Measurements from ENCODE around the gene S100A7.
A peak's percentile ranks its signal among the peaks of the same experiment; 100 is the strongest.
"Not testable (repeated sequence)": the region's sequence is repeated elsewhere in the genome, so short reads cannot be mapped to it uniquely, and the experiment has no call there.

S100A7 gene

GRCh38 chr1:153431427-153431826 lies 29.0 kb downstream of the S100A7 start:
- no peak for DNase-seq (ENCODE audit: low read depth in 2 of 2, low spot score in 1 of 2)

- DNase-seq (ENCODE audit: low read depth in 2 of 2, low spot score in 1 of 2): no peak
Measured at GRCh38 chr1:153431002-153431401, 29.4 kb downstream of the S100A7 start.

GRCh38 chr1:153430561-153430960 lies 29.9 kb downstream of the S100A7 start:
- DNase-seq (ENCODE audit: low read depth in 2 of 2, low spot score in 1 of 2): no peak

GRCh38 chr1:153430166-153430553 lies 30.3 kb downstream of the S100A7 start:
- no peak for DNase-seq (ENCODE audit: low read depth in 2 of 2, low spot score in 1 of 2)

- no peak for DNase-seq (ENCODE audit: low read depth in 2 of 2, low spot score in 1 of 2)
Measured at GRCh38 chr1:153429266-153430165, 30.9 kb downstream of the S100A7 start.

- no peak for DNase-seq (ENCODE audit: low read depth in 2 of 2, low spot score in 1 of 2)
Measured at GRCh38 chr1:153428791-153429190, 31.7 kb downstream of the S100A7 start.

- DNase-seq (ENCODE audit: low read depth in 2 of 2, low spot score in 1 of 2): no peak
Measured at GRCh38 chr1:153428073-153428638, 32.3 kb downstream of the S100A7 start.

- no peak for DNase-seq (ENCODE audit: low read depth in 2 of 2, low spot score in 1 of 2)
Measured at GRCh38 chr1:153426809-153427208, 33.6 kb downstream of the S100A7 start.

GRCh38 chr1:153422450-153423068 lies 37.9 kb downstream of the S100A7 start:
- DNase-seq (ENCODE audit: low read depth in 2 of 2, low spot score in 1 of 2): peak; percentile 26 to 35

GRCh38 chr1:153420306-153420705 lies 40.1 kb downstream of the S100A7 start:
- no peak for DNase-seq (ENCODE audit: low read depth in 2 of 2, low spot score in 1 of 2)

- not testable (repeated sequence) for DNase-seq (ENCODE audit: low read depth in 2 of 2, low spot score in 1 of 2)
Measured at GRCh38 chr1:153419436-153419793, 41.0 kb downstream of the S100A7 start.

- not testable (repeated sequence) for DNase-seq (ENCODE audit: low read depth in 2 of 2, low spot score in 1 of 2)
Measured at GRCh38 chr1:153418758-153419435, 41.6 kb downstream of the S100A7 start.

GRCh38 chr1:153417136-153417888 lies 43.1 kb downstream of the S100A7 start:
- DNase-seq (ENCODE audit: low read depth in 2 of 2, low spot score in 1 of 2): no peak

GRCh38 chr1:153415850-153416570 lies 44.4 kb downstream of the S100A7 start, which contains the start of gene S100A7A:
S100A7A (plus strand) TSS chr1:153416520; CDS start chr1:153418083, 1,563 bp downstream.
- no peak for DNase-seq (ENCODE audit: low read depth in 2 of 2, low spot score in 1 of 2)

GRCh38 chr1:153413961-153414360 lies 46.5 kb downstream of the S100A7 start:
- not testable (repeated sequence) for DNase-seq (ENCODE audit: low read depth in 2 of 2, low spot score in 1 of 2)

Data from stimulated activated CD8-positive, alpha-beta memory T cell treated with anti-CD3 and anti-CD28 coated beads, Interleukin-4, amount 100 ng/mL, for 1 hour (primary cell).